Stimulated activated CD4-positive, alpha-beta T cell treated with anti-CD3 and anti-CD28 coated beads, TNF-alpha, amount 100 ng/mL, for 1 hour (primary cell): Measurements from ENCODE around the gene EPB41L2.
"Not testable (repeated sequence)": the region's sequence is repeated elsewhere in the genome, so short reads cannot be mapped to it uniquely, and the experiment has no call there.

Source experiments
- DNase-seq, 3 donors: peaks; one replicate each; pipeline ENCODE4 v3.0.0-alpha.2; 2020; ENCODE audit warnings: low read depth in 3 of 3, low spot score in 1 of 3

Gene EPB41L2

GRCh38 chr6:130949553-130949952 lies 113.5 kb downstream of the EPB41L2 start:
- no peak for DNase-seq

GRCh38 chr6:130947464-130947863 lies 115.6 kb downstream of the EPB41L2 start:
- no peak for DNase-seq

GRCh38 chr6:130946076-130946475 lies 117.0 kb downstream of the EPB41L2 start:
- DNase-seq, result no peak

- no peak for DNase-seq
Measured at GRCh38 chr6:130945401-130945919, 117.6 kb downstream of the EPB41L2 start.

GRCh38 chr6:130944486-130944885 lies 118.6 kb downstream of the EPB41L2 start:
- no peak for DNase-seq

GRCh38 chr6:130943738-130944137 lies 119.3 kb downstream of the EPB41L2 start:
- no peak for DNase-seq

GRCh38 chr6:130942752-130943151 lies 120.3 kb downstream of the EPB41L2 start:
- DNase-seq, result not testable (repeated sequence)

GRCh38 chr6:130937942-130938604 lies 125.0 kb downstream of the EPB41L2 start:
- DNase-seq, result no peak

- DNase-seq, result no peak
Measured at GRCh38 chr6:130936933-130937332, 126.1 kb downstream of the EPB41L2 start.

- DNase-seq, result no peak
Measured at GRCh38 chr6:130935978-130936377, 127.1 kb downstream of the EPB41L2 start.

GRCh38 chr6:130934848-130935585 lies 128.0 kb downstream of the EPB41L2 start:
- DNase-seq, result no peak

GRCh38 chr6:130933712-130934200 lies 129.3 kb downstream of the EPB41L2 start:
- no peak for DNase-seq

GRCh38 chr6:130932921-130933320 lies 130.1 kb downstream of the EPB41L2 start:
- DNase-seq, result no peak

GRCh38 chr6:130932438-130932837 lies 130.6 kb downstream of the EPB41L2 start:
- DNase-seq, result no peak

- no peak for DNase-seq
Measured at GRCh38 chr6:130931683-130932082, 131.4 kb downstream of the EPB41L2 start.

GRCh38 chr6:130929036-130929678 lies 133.9 kb downstream of the EPB41L2 start:
- no peak for DNase-seq

- no peak for DNase-seq
Measured at GRCh38 chr6:130928158-130928912, 134.7 kb downstream of the EPB41L2 start.

GRCh38 chr6:130927305-130927704 lies 135.7 kb downstream of the EPB41L2 start:
- no peak for DNase-seq

GRCh38 chr6:130923350-130923749 lies 139.7 kb downstream of the EPB41L2 start:
- no peak for DNase-seq

GRCh38 chr6:130922922-130923321 lies 140.1 kb downstream of the EPB41L2 start:
- DNase-seq, result no peak

- no peak for DNase-seq
Measured at GRCh38 chr6:130920969-130921368, 142.1 kb downstream of the EPB41L2 start.
